Measurements from ENCODE around the gene HAUS7. TPM values are rescaled to one million over a fixed set of nuclear protein-coding genes. Genes with fewer than 3 reads are reported as not detected.

The HAUS7 gene
- total RNA-seq, 4 donors from 2014 or later, result 5.1 to 34.4 (median 27.1) TPM

DNA sequence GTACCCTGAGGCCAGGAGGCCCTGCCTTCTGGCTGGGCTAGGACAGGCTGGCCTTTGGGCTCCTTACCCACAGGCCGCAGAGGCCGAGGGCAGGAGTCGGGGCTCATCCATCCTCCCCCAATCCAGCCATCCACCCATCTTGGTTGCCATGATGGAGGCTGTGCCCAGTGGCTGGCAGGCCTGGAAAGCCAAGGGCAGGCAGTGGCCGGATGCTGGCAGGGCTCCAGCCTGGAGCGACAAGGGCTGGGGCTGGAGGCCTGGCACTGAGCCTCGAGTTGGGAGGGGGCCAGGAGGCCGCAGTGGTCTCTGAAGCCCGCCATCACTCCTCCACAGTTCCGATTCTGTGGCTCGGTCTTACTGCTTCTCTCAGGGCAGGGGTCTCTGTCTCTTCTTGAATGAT, 15.8 kb upstream of the HAUS7 start:
- intact Hi-C loops (cut with DNase I; ENCODE audit: low total_unique reads), result no loop called here
- Histone ChIP-seq H3K4me1 (peaks cover 0 to 7% of the 10 kb centered on the region in 2 donors), H3K27me3 (no peaks in the 10 kb centered on the region)

GRCh38 chrX:153485396-153486080, 15.2 kb upstream of the HAUS7 start:
- no peaks in the 10 kb centered on the region for H3K36me3 ChIP-seq
- no peaks in the 10 kb centered on the region for H3K9me3 ChIP-seq
- no peak overlapping the region for H3K4me3 ChIP-seq
- peaks cover 0 to 7% of the 10 kb centered on the region in 2 donors for H3K4me1 ChIP-seq
- H3K27ac ChIP-seq, result no peak overlapping the region
- intact Hi-C loops (cut with DNase I; ENCODE audit: low total_unique reads), result no loop called here
- no peaks in the 10 kb centered on the region for H3K27me3 ChIP-seq
- no peak for TF ChIP-seq POLR2A (IDR thresholded peaks at IDR 0.05)
- TF ChIP-seq, protein P1, sequence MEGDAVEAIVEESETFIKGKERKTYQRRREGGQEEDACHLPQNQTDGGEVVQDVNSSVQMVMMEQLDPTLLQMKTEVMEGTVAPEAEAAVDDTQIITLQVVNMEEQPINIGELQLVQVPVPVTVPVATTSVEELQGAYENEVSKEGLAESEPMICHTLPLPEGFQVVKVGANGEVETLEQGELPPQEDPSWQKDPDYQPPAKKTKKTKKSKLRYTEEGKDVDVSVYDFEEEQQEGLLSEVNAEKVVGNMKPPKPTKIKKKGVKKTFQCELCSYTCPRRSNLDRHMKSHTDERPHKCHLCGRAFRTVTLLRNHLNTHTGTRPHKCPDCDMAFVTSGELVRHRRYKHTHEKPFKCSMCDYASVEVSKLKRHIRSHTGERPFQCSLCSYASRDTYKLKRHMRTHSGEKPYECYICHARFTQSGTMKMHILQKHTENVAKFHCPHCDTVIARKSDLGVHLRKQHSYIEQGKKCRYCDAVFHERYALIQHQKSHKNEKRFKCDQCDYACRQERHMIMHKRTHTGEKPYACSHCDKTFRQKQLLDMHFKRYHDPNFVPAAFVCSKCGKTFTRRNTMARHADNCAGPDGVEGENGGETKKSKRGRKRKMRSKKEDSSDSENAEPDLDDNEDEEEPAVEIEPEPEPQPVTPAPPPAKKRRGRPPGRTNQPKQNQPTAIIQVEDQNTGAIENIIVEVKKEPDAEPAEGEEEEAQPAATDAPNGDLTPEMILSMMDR (IDR thresholded peaks at IDR 0.05), result no peak
- no peak for DNase-seq

More for the DNA sequence above, 15.8 kb upstream of the HAUS7 start:
- H3K27ac ChIP-seq, result no peak overlapping the region
- no peaks in the 10 kb centered on the region for H3K9me3 ChIP-seq
- DNase-seq, result no peak
- H3K4me3 ChIP-seq, result no peak overlapping the region
- no peak for TF ChIP-seq POLR2A (IDR thresholded peaks at IDR 0.05)
- TF ChIP-seq, protein P1 (IDR thresholded peaks at IDR 0.05), result no peak
- H3K36me3 ChIP-seq, result no peaks in the 10 kb centered on the region

DNA sequence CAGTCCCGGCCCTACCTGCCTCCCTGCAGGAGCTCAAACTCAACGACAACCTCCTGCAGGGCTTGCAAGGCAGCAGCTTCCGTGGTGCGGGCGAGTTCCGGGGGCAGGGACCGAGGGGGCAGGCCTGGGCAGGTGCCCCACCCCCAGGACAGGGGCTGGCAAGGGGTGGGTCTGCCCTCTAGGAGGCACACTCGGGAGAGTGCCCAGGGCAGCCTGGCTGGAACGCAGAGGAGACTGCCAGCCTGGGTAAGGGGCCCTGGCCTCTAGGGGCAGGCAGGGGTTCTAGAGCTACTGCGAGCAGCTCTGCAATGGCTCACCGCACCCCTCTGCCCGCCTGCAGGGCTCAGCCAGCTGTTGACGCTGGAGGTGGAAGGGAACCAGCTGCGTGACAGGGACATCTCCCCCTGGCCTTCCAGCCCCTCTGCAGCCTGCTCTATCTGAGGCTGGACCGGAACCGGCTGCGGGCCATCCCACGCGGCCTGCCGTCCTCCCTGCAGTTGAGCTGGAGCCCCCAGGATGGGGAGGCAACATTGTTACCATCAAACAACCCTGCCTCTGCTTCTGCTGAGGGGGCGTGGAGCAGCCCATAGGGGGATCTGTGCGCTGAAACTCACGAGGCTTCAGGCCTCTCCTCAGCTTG, 12.1 kb upstream of the HAUS7 start:
- TF ChIP-seq, protein P1 (IDR thresholded peaks at IDR 0.05), result no peak
- TF ChIP-seq POLR2A (IDR thresholded peaks at IDR 0.05), result no peak
- Histone ChIP-seq H3K36me3 (no peaks in the 10 kb centered on the region), H3K4me3 (no peak overlapping the region), H3K27ac (no peak overlapping the region), H3K9me3 (no peaks in the 10 kb centered on the region), H3K27me3 (no peaks in the 10 kb centered on the region), H3K4me1 (no peaks in the 10 kb centered on the region)
- DNase-seq, result no peak
- intact Hi-C loops (cut with DNase I; ENCODE audit: low total_unique reads), result no loop called here

- intact Hi-C loops (cut with DNase I; ENCODE audit: low total_unique reads), result no loop called here
- no peak for TF ChIP-seq POLR2A (IDR thresholded peaks at IDR 0.05)
- TF ChIP-seq, protein P1 (IDR thresholded peaks at IDR 0.05), result no peak
Observed at GRCh38 chrX:153481043-153481442, 10.7 kb upstream of the HAUS7 start.

GRCh38 chrX:153478746-153479145, 8.4 kb upstream of the HAUS7 start:
- Histone ChIP-seq H3K4me1 (peaks cover 0 to 6% of the 10 kb centered on the region in 2 donors), H3K4me3 (no peak overlapping the region), H3K9me3 (no peaks in the 10 kb centered on the region), H3K36me3 (no peaks in the 10 kb centered on the region), H3K27ac (peak overlapping the region in 1 of 2 donors; percentile 82), H3K27me3 (no peaks in the 10 kb centered on the region)
- no peak for DNase-seq
- TF ChIP-seq, protein P1 (IDR thresholded peaks at IDR 0.05), result no peak
- no peak for TF ChIP-seq POLR2A (IDR thresholded peaks at IDR 0.05)
- intact Hi-C loops (cut with DNase I; ENCODE audit: low total_unique reads), result no loop called here

More at GRCh38 chrX:153481043-153481442, 10.7 kb upstream of the HAUS7 start:
- H3K4me3 ChIP-seq, result no peak overlapping the region
- no peaks in the 10 kb centered on the region for H3K36me3 ChIP-seq
- no peak for DNase-seq
- no peaks in the 10 kb centered on the region for H3K27me3 ChIP-seq
- H3K4me1 ChIP-seq, result no peaks in the 10 kb centered on the region
- H3K9me3 ChIP-seq, result no peaks in the 10 kb centered on the region
- H3K27ac ChIP-seq, result no peak overlapping the region

Data from uterus (tissue), 4 donors.